Fibroblast of mammary gland (primary cell): ENCODE results near the gene NAA40.
A peak's percentile ranks its signal among the peaks of the same experiment; 100 is the strongest.

Experiments used
- DNase-seq: peaks from one replicate; pipeline ENCODE4 v3.0.0-alpha.2; 2010; ENCODE audit warnings: low read depth
- H3K4me3 ChIP-seq: 2 replicates; pipeline ENCODE4 v1.5.1; 2011; ENCODE audit warnings: low read depth, mild to moderate bottlenecking, low read length, moderate library complexity; ENCODE audit not compliant: control insufficient read depth
- CTCF ChIP-seq: conservative IDR thresholded peaks from 2 replicates; pipeline ENCODE4 v1.5.1; 2011; ENCODE audit warnings: low read depth, low read length, inconsistent platforms; ENCODE audit not compliant: control insufficient read depth, insufficient read depth

NAA40 gene

DNA sequence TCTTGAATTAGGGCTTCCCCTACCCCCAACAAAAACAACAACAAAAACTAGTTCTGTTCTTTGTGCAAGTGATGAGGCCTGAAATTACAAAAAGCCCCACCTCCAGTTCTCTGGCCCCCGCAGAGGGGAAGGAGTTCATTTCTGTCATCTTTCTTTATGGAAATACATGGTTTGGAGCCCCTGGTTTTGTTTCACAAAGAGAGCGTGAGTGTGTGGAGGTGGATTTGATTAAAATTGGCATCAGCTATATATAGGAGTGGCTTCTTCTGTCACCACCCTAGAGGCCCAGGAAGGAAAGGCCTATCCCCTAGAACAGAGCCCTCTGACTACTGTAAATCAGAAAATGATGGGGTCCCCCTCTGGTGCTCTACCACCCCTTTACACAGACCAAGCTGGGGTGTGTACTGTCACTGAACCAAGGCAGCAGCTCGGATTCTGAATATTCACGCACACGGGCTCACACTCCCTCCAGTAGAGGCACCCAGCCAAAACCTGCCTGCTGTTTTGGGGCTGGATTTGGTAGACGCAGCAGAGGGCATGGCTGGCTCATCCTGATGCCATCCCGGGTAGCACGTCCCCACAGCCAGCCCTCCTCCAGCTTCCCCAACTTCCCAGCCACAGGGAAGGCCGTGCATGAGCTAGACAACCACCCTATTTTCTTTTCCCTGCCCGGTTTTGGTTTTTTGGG is 41.2 kb upstream of the NAA40 start:
- TF ChIP-seq CTCF: no peak
- DNase-seq: no peak
- no peak overlapping the region for H3K4me3 ChIP-seq

DNA sequence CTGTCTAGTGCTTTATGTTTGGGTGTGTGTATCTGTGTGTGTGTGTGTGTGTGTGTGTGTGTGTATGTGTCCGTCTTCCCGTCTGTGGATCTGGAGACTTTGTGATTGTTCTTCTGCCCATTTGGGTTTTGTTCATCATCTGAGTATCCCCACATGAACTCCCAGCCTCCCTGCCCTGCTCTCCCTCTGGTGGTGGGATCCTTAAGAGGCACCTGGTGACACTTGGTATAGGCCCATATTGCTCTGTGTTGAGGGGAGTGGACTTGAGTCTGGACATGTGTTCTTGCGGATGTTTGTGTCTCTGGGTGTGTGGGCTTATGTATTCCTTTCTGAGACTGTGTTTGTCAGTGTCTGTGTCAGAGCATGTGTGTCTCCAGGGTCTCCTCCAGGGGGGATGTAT is 37.1 kb upstream of the NAA40 start:
- peak; percentile 54 for TF ChIP-seq CTCF
- no peak overlapping the region for H3K4me3 ChIP-seq
- peak; percentile 50 for DNase-seq

GRCh38 chr11:63903884-63904283 is 34.9 kb upstream of the NAA40 start:
- TF ChIP-seq CTCF: no peak
- no peak for DNase-seq
- no peak overlapping the region for H3K4me3 ChIP-seq

- DNase-seq: no peak
- no peak overlapping the region for H3K4me3 ChIP-seq
- no peak for TF ChIP-seq CTCF
Measured at GRCh38 chr11:63904743-63905142, 34.1 kb upstream of the NAA40 start.

- no peak for TF ChIP-seq CTCF
- no peak overlapping the region for H3K4me3 ChIP-seq
- no peak for DNase-seq
Measured at GRCh38 chr11:63905179-63905578, 33.6 kb upstream of the NAA40 start.

GRCh38 chr11:63906087-63906486 is 32.7 kb upstream of the NAA40 start:
- H3K4me3 ChIP-seq: no peak overlapping the region
- TF ChIP-seq CTCF: no peak
- DNase-seq: no peak

DNA sequence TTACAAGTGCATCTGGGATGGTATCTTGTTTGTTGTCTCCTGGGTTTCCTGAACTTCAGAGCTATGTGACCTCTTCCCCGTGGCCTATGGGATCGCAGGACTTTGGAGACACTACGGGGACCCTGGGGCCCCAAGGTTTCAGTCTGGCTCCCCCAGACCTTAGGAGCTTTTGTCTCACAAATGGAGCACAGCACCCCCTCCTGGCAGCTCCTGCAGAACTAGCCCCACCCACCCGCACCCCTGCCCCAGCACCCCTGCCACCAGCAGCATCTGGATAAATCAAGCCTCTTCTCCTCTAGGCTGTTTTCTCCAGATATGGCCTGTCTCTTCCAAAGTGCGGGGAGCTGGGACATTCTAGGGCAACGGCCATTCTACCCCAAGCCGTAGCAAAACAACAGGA is 32.2 kb upstream of the NAA40 start:
- H3K4me3 ChIP-seq: no peak overlapping the region
- TF ChIP-seq CTCF: no peak
- DNase-seq: no peak
